ENCODE results near the gene INF2.
A peak's percentile ranks its signal among the peaks of the same experiment; 100 is the strongest.
"Not testable (repeated sequence)": the region's sequence is repeated elsewhere in the genome, so short reads cannot be mapped to it uniquely, and the experiment has no call there.

The INF2 gene

GRCh38 chr14:104726600-104727451, 37.4 kb downstream of the INF2 start:
- H4K20me1 ChIP-seq (ENCODE audit: insufficient read depth, low read length) = no peaks in the 10 kb centered on the region
- H3K4me2 ChIP-seq (ENCODE audit: low read length) = no peak overlapping the region
- H3K4me1 ChIP-seq (ENCODE audit: insufficient read depth, low read length, severe bottlenecking) = peaks cover 7% of the 10 kb centered on the region
- no peak overlapping the region for H2AFZ ChIP-seq (ENCODE audit: low read length)
- no peaks in the 10 kb centered on the region for H3F3A ChIP-seq (ENCODE audit: insufficient read depth, low read length)
- H3K4me3 ChIP-seq (ENCODE audit: low read depth, low read length, poor library complexity, severe bottlenecking) = no peak overlapping the region
- H3K79me2 ChIP-seq (ENCODE audit: insufficient read depth, low read length) = no peaks in the 10 kb centered on the region
- no peaks in the 10 kb centered on the region for H3K9me3 ChIP-seq (ENCODE audit: low read length)
- no peaks in the 10 kb centered on the region for H3K36me3 ChIP-seq (ENCODE audit: insufficient read depth, low read length)
- 0 out of 2 replicates have a peak, but pooled peaks have one; percentile 15 for TF ChIP-seq CTCF (IDR thresholded peaks at IDR 0.05; ENCODE audit: low read length)
- no peak for TF ChIP-seq EZH2 (IDR thresholded peaks at IDR 0.05; ENCODE audit: borderline replicate concordance, low read length)
- no peak overlapping the region for H3K9ac ChIP-seq (ENCODE audit: low read length)
- H3K9me2 ChIP-seq (ENCODE audit: low read depth, low read length) = no peaks in the 10 kb centered on the region
- no peak overlapping the region for H3K27ac ChIP-seq (ENCODE audit: low read depth, low read length, poor library complexity, severe bottlenecking)
- 0 out of 2 replicates have a peak, but pooled peaks cover 8% of the 10 kb centered on the region for H3K27me3 ChIP-seq (ENCODE audit: insufficient read depth, low read length)

- H3K4me1 ChIP-seq (ENCODE audit: insufficient read depth, low read length, severe bottlenecking) = peaks cover 7% of the 10 kb centered on the region
- H3F3A ChIP-seq (ENCODE audit: insufficient read depth, low read length) = no peaks in the 10 kb centered on the region
- no peak overlapping the region for H3K27ac ChIP-seq (ENCODE audit: low read depth, low read length, poor library complexity, severe bottlenecking)
- no peak overlapping the region for H3K4me3 ChIP-seq (ENCODE audit: low read depth, low read length, poor library complexity, severe bottlenecking)
- H3K9me3 ChIP-seq (ENCODE audit: low read length) = no peaks in the 10 kb centered on the region
- H2AFZ ChIP-seq (ENCODE audit: low read length) = no peak overlapping the region
- no peaks in the 10 kb centered on the region for H3K79me2 ChIP-seq (ENCODE audit: insufficient read depth, low read length)
- H3K36me3 ChIP-seq (ENCODE audit: insufficient read depth, low read length) = no peaks in the 10 kb centered on the region
- peaks cover 8% of the 10 kb centered on the region; the same call in 1 of the 2 replicates for H3K27me3 ChIP-seq (ENCODE audit: insufficient read depth, low read length)
- H3K9ac ChIP-seq (ENCODE audit: low read length) = no peak overlapping the region
- no peaks in the 10 kb centered on the region for H3K9me2 ChIP-seq (ENCODE audit: low read depth, low read length)
- no peak overlapping the region for H3K4me2 ChIP-seq (ENCODE audit: low read length)
- no peak for TF ChIP-seq CTCF (IDR thresholded peaks at IDR 0.05; ENCODE audit: low read length)
- TF ChIP-seq EZH2 (IDR thresholded peaks at IDR 0.05; ENCODE audit: borderline replicate concordance, low read length) = no peak
- no peaks in the 10 kb centered on the region for H4K20me1 ChIP-seq (ENCODE audit: insufficient read depth, low read length)
Observed at GRCh38 chr14:104728631-104729030, 39.2 kb downstream of the INF2 start.

- H3K9ac ChIP-seq (ENCODE audit: low read length); H3K4me2 ChIP-seq (ENCODE audit: low read length); H2AFZ ChIP-seq (ENCODE audit: low read length); H3K27ac ChIP-seq (ENCODE audit: low read depth, low read length, poor library complexity, severe bottlenecking); H3K9me2 ChIP-seq (ENCODE audit: low read depth, low read length); H3K9me3 ChIP-seq (ENCODE audit: low read length); H4K20me1 ChIP-seq (ENCODE audit: insufficient read depth, low read length); H3K79me2 ChIP-seq (ENCODE audit: insufficient read depth, low read length); H3K27me3 ChIP-seq (ENCODE audit: insufficient read depth, low read length); H3K4me3 ChIP-seq (ENCODE audit: low read depth, low read length, poor library complexity, severe bottlenecking); H3K4me1 ChIP-seq (ENCODE audit: insufficient read depth, low read length, severe bottlenecking); H3F3A ChIP-seq (ENCODE audit: insufficient read depth, low read length); H3K36me3 ChIP-seq (ENCODE audit: insufficient read depth, low read length): not testable (repeated sequence)
Observed at GRCh38 chr14:104729176-104729834, 39.9 kb downstream of the INF2 start.
